HG03139 (cell line): Measurements from ENCODE around the gene EFNB1.
"Not testable (repeated sequence)": the region's sequence is repeated elsewhere in the genome, so short reads cannot be mapped to it uniquely, and the experiment has no call there.

ENCODE experiments used
- ATAC-seq: cut with Tn5 transposase; IDR thresholded peaks from one replicate; pipeline ENCODE4 v1.9.1; 2021; ENCODE audit not compliant: unreplicated experiment

Gene EFNB1

DNA sequence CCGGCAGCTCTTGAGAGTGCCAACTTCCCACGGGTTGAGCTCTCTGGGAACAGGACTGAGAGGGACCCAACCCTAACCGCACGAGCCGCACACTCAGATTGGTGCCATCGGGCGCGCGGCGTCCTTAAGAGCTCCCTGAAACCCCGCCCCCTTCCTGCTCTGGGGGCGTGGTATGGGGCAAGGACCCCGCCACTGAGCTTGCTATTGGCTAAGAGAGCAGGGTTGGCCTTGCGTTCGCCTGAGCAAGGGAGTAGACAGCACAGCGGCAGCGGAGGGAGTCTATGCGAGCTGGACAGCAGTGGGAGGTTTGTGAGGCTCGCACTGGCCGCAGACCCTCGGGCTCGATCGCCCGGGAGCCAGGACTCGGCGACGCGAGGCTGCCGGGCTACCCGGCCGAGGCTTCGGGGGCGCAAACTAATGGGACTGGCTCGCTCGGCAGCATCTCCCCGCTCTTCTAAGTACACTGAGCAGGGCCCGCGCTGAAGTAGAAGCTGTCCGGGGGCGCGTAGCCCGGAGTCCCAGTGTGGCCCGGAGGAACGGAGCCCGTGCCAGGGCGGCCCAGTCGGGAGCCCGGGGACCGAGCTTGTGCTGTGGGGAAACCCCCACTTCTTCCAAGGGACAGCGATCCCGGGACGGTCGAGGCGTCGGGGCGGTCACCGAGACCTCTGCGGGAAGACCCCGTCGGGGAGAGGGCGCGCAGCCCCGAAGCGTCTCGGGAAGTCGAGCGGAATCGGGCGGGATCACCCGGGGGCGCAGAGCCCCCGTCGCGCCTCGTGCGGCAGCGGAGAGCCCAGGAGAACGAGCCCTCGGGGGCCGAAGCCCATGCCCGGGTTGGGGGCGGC lies at the start of gene EFNB1:
TSS of gene EFNB1 (plus strand) at position 282 of the 842 bp plus-strand sequence. CDS start 756 bp downstream, outside the sequence.
- ATAC-seq: peak; percentile 89

DNA sequence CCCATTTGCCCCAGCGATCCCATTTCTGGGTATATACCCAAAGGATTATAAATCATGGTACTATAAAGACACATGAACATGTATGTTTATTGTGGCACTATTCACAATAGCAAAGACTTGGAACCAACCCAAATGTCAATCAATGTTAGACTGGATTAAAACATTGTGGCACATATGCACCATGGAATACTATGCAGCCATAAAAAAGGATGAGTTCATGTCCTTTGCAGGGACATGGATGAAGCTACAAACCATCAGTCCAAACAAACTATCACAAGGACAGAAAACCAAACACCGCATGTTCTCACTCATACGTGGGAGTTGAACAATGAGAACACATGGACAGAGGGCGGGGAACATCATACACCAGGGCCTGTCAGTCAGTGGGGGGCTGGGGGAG lies 47.5 kb upstream of the EFNB1 start:
- not testable (repeated sequence) for ATAC-seq

DNA sequence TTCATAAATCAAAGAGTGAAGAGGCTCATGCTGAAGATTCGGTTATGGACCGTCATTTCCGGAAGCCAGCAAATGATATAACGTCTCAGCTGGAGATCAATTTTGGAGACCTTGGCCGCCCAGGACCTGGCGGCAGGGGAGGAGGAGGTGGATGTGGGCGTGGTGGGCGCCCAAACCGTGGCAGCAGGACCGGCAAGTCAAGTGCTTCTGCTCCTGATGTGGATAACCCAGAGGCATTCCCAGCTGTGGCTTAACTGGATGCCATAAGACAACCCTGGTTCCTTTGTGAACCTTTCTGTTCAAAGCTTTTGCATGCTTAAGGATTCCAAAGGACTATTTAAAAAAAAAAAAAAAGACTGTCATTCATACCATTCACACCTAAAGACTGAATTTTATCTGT lies 44.0 kb upstream of the EFNB1 start:
- no peak for ATAC-seq

DNA sequence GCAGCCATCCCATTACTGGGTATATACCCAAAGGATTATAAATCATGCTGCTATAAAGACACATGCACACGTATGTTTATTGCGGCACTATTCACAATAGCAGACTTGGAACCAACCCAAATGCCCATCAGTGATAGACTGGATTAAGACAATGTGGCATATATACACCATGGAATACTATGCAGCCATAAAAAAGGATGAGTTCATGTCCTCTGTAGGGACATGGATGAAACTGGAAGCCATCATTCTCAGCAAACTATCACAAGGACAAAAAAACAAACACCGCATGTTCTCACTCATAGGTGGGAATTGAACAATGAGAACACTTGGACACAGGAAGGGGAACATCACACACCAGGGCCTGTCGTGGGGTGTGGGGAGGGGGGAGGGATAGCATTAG lies 42.2 kb upstream of the EFNB1 start:
- not testable (repeated sequence) for ATAC-seq

DNA sequence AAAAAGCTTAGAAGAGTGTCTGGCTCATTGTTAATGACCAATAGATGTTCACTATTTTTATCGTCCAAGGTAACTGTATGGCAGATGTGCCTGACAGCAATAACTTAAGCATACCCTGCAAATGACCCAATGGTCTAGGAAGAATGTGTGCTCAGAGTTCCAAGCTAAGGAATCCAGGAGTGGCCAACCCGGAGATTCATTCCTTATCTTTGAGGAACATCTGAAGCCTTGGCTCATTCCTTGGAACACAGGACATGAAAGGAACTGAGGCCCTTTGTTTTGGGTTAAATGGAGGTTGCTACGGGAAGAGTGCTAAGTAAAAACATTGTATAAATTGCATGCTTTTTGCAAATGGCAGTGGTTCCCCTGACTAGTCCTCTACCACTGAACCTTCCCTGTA lies 38.9 kb upstream of the EFNB1 start:
- no peak for ATAC-seq

DNA sequence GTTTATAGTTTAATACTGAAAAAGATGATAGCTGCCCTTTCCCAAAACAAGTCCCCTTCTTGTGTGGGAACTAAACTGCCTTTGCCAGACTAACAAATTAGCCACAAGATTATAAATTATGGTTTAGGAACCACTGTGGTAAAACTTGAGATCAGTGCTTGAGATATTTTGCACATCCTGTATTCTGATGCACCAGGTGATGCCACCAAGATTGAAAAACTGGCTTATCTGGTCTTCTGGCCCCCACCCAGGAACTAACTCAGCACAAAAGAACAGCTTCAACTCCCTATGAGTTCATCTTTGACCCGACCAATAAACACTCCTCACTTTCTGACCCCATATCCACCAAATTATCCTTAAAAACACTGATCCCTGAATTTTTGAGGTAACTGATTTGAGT lies 36.7 kb upstream of the EFNB1 start:
- ATAC-seq: no peak

DNA sequence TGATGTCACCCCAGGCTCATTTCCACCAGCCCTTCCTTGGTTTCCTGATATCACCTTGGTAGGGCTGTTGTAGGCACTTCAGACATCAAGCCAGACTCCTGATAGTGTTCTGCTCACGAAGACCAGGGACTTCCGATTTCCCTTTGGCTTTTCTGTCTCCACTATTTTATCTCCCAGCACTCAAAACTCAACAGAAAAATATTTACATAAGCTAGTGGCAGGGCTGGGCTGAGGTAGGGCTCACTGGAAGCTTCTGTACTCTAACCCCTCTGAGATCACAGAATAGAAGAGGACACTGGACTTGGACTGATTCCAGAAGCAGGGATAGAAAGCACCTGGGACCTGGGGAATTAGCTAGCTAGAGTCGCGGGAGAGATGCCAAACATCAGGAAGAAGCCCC lies 34.4 kb upstream of the EFNB1 start:
- ATAC-seq: no peak

DNA sequence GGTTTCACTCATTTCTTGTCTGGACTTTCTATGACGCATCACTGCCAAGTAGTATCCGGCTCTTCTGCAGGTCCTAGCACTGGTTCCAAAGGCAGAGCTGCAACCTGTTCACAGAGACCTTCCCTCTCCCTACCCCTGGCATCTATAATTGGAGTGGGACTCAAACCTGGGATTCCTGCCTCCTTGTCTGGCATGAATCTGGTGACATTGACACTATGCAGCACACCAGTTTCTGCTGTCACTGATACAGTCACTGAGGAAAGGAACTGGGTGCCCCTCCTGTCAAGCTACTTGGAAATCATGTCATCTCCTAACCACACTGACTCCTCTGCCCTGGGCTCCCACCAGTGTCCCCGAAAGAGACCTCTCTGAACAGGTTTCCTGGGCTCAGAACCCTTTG lies 33.1 kb upstream of the EFNB1 start:
- ATAC-seq: no peak

DNA sequence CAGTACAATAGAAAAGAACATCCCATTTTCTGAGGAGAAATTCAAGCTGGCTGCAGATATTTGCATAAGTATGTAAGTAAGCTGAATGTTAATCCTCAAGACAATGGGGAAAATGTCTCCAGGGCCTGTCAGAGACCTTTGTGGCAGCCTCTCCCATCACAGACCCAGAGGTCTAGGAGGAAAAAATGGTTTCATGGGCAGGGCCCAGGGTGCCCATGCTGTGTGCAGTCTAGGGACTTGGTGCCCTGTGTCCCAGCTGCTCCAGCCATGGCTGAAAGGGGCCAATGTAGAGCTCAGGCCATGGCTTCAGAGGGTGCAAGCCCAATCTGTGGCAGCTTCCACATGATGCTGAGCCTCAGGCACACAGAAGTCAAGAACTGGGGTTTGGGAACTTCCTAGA lies 30.4 kb upstream of the EFNB1 start:
- ATAC-seq: not testable (repeated sequence)

DNA sequence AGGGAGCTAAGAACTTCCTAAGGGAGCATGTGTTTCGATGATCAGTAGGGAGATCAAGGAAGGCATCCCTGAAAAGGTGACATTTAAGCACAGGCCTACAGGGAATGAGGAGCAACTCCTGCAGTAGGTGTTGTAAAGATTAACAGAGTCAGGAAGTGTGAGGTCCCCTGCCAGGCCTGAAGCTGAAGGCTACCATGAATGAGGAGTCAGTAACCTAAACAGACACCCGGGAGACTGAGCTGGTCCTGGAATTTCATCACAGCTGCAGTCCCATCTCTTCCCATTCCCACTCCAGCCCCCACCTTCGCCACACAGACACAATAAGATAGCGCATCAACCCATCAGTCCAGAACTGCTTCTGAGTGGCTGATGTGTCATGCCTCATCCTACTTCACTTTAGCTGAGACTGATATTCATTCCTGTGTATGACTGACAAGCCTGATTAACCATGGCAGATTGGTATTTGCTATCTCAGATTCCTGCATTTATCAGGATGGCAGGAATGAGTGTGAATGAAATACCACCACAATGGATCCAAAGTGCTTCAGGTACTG lies 27.0 kb upstream of the EFNB1 start:
- no peak for ATAC-seq

DNA sequence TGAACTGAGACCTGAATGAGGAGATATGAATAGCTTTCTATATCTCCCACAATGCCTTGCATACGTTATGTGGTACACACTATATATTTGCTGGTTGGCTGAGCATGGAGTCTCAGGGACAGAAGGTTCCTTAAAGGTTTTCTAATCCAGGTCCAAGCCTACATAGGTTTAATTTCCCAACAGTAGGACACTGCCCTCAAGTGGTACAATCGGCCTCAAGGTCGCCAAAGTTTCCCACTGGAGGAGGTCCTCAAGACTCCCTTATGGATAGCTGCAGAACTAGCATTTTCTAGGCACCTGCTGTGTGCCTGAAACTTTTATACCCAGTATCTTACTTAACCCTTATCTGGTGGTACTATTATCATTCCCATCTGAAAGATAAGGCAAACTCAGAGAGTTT lies 21.0 kb upstream of the EFNB1 start:
- no peak for ATAC-seq

DNA sequence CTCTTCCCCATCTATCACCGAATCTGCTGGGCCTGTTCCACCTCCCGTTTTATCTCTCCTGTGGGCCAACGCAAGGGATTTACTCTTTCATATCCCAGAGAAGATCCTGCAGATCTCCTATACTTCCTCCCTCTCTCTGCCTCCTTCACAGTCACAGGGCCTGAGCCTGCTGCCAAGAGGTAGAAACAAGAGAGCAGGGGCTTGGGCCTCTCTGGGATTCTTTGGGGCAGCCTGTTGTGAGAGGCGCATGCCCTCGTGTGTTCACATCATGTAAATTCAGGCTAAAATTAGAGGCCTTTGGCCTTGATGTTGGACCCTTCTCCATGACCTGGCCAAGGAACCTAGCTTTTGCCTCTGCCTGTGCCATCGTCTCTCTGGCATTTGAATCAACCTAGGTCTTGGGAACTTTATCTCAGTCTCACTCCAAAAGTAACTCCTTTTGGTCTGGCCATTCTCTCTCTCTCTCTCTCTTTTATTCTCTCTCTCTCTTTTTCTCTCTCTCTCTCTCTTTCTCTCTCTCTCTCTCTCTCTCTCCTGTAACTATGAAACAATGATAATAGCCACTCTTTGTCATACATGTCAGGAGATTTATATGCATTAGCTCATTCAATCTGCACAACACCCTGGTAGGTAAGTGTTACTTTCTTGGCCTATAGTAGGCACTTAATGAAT lies 20.0 kb upstream of the EFNB1 start:
- no peak for ATAC-seq

DNA sequence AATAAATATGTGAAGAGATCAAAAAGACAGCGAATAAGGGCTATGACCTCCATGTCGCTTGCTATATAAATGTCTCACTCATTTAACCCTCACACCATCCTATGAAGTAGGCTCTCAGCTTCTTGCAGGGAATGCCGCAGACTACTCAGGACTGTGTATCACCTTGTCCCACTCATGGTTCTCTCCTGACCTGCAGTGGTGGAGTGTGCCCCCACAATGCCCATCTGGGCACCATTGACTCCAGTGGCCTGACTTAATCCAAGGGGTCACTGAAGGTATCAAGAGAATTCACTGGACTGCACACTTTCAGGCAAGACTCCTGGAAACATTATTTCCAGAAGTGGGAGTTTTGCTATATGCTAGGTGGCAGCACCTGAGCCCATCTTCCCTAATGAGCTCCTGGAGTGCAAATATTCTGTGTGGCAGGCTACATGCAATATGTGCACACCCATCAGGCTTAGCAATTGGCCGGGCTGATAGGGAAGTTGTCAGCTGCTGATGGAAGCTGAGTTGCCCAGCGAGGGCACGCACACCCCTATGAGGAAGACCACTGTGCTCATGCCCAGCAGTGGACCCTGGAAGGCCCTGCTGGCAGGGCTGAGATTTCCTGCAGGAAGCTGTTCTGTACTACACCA lies 8.2 kb upstream of the EFNB1 start:
- ATAC-seq: no peak

DNA sequence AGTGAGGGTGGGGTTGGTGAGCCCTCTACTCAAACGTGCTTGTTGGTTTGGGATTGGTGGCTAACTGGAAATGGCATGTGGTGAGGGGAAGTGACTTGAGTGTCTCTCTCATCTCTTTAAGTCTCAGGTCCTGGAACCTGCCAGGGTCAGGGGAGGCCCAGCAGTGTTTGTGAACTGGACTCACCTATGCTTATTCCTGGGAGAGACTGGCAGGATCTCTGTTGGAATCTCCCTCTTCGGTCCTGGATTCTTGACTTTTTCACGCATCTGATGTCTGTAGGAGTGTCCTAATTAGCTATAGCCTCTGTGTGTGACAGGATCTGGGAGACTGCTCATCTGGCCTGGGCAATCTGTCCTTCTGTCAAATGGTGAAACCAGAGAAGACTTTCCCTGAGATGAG lies 7.2 kb upstream of the EFNB1 start:
- ATAC-seq: no peak

DNA sequence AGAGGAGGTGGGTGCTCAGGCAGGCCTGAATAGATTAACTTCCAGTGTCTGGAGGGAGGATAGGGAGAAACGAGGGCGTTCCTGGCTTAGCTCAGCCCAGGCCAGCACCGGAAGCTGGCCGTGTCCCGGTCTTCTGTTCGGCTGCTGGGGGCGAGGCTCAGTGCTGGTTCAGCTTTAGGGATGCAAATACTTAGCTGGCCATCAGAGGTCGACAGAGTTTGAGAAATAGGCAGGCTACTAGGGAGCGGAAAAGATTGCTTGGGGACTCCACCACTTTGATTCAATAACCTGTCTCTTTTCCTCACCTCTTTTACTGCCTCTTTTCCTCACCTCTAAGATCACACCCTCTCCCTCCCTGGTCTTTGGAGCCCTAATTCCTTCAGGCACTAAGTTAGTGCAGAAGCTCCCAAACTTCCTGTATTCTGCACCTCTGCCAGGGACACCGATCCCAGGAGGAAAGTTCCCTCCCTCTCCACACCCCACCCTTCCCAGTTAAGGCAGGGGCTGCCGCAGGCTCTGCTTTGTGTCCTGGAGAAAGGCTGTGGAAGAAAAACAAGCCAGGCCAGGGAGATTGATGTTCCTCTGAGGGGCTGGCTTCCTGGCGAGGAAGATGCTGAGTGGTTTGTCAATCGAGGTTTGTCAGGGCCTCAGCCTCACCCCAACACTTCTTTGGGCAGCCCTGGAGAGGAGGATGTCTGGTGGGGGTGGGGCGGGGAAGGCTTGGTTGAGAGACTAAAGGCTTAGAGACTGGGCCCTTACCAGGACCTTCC lies 6.0 kb upstream of the EFNB1 start:
- ATAC-seq: no peak

DNA sequence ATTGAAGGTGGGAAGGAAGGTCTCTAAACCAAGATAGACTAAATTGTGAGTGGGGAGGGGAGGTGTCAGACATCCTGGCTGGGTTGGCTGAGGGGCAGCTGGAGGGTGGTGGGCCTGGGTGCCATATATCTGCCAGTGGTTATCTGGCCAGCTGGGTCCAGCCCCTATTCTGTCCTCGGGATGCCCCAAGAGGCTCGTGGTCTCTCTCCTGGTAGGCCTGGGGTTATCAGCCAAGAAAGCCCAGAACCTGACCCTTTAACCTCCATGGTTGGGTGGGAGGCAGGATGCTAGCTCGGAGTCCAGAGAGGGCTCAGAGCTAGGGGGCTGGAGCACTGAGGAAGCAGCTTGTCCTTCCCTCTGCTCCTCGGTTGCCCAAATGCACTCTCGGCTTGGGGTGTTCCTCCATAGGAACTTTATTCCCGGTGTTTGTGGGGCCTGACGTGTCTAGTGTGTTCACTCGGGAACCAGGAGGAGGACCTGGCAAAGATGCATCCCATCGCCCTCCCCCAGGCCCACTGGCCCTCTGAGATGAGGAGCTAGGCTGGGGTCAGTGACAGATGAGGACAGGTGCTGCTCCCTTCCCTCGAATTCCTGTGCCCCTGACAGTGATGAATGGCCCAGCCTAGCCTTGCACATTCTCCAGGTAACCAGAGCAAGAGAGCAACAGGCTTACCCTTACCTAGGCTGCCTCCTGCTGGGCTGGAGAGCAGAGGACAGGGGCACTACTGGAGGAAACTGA lies 5.2 kb upstream of the EFNB1 start:
- no peak for ATAC-seq

DNA sequence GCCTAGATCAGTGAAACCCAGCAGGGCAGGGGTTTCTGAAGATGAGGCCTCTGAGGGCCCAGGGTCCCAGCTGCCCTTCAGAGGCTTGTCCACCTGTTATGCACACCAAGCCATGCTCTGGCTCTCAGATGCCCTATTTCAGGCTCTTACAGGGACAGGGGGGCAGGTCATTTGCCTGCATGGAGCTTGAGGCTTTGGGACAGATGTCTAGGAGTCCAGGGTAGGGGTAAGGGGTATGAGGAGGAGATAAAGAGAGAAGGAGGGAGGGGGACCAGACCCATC lies 4.7 kb upstream of the EFNB1 start:
- no peak for ATAC-seq

DNA sequence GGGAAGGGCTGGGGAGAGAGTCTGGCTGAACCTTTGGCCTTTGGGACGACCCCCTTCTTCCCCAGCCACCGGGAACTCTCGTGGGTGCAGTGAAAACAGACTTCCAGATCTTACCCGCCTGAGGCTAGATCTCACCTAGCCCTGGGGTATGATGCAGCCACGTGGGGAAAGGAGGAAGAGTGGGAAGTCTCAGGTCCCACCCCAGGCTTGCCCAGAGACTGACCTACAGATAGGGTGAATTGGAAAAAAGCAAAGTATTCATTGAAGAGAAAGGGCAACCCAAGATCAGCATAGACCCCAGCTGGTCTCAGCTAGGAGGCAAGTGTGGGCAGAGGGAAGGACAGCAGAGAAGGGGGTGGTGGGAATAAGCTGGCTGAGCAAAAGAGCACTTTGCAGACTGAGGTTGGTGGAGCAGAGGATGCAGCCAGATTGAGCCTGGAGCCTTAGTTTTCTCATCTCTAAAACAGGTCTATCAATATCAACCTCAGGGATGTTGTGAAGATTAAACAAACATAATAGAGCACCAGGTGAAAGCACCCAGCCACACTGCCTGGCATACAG lies 4.2 kb upstream of the EFNB1 start:
- no peak for ATAC-seq

DNA sequence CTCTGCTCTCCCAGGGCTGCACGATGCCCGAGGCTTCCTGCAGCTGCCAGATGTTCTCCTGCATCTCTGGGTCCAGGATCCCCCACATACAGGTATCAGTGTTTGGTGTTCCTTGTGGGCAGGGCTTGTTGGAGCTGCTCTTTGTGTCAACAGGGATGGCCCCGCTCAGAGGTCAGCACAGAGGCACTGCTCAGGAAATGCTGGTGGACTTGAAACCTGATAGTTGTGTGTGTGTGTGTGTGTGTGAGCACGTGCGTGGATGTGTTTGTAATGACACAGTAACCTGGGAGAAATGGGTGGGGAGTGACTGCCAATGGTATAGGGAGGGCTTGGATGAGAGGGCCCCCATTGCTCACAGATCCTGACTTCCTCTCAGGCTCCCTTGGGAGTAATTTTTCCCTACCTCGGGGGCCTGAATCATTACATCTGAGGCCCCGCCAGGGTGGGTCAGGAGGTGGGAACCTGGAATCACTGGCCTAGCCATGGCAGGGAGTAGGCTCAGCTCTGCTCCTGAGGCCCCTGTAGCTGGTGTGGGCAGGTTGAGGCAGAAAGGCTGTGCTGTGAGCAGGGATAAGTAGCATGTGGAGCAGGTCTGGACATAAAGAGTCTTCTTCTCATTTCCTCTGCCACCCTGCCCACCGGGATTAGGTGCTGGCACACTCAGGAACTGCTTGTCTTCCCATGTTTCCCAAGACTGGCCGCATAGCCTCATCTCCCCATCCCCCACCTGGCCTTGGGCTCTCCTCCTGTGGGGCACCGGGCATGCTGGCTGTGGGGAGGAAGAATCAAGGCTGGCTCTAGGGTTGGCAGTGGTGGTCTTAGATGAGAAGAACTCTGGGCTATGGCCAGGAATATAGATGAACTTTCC lies 2.5 kb upstream of the EFNB1 start:
- ATAC-seq: no peak
